SK-N-SH treated with all-trans-retinoic acid at 6 μM for 48 hours (cell line): Measurements from ENCODE around the gene COBLL1.

Experiments used
- ARNTL ChIP-seq: fragments of 450-650 bp; formaldehyde crosslinking; IDR thresholded peaks from 2 replicates; pipeline ENCODE4 v1.5.0; 2020; ENCODE audit warnings: low read depth, mild to moderate bottlenecking, moderate library complexity, borderline replicate concordance
- BACH2 ChIP-seq: fragments of 250-450 bp; sonication (Bioruptor Pico); IDR thresholded peaks from 2 replicates; pipeline ENCODE4 v1.9.0; 2021; ENCODE audit warnings: mild to moderate bottlenecking, borderline replicate concordance
- CSDC2 ChIP-seq: fragments of 250-450 bp; sonication (Bioruptor Pico); IDR thresholded peaks from 2 replicates; pipeline ENCODE4 v1.5.0; 2020; ENCODE audit warnings: mild to moderate bottlenecking, moderate library complexity
- ISL1 ChIP-seq: fragments of 250-450 bp; sonication (Bioruptor Pico); IDR thresholded peaks from 2 replicates; pipeline ENCODE4 v2.1.2; 2022; ENCODE audit warnings: mild to moderate bottlenecking, moderate library complexity
- PATZ1 ChIP-seq: fragments of 250-450 bp; sonication (Bioruptor Pico); IDR thresholded peaks from 2 replicates; pipeline ENCODE4 v1.8.0; 2020; ENCODE audit warnings: mild to moderate bottlenecking, moderate library complexity, borderline replicate concordance
- TOX ChIP-seq: fragments of 250-450 bp; sonication (Bioruptor Pico); IDR thresholded peaks from 2 replicates; pipeline ENCODE4 v1.8.0; 2021; ENCODE audit warnings: mild to moderate bottlenecking, moderate library complexity, borderline replicate concordance
- ZC3H10 ChIP-seq: fragments of 250-450 bp; sonication (Bioruptor Pico); IDR thresholded peaks from 2 replicates; pipeline ENCODE4 v1.5.1; 2021; ENCODE audit warnings: mild to moderate bottlenecking, moderate library complexity
- ZFP3 ChIP-seq: fragments of 250-450 bp; sonication (Bioruptor Pico); IDR thresholded peaks from 2 replicates; pipeline ENCODE4 v1.5.0; 2020; ENCODE audit warnings: mild to moderate bottlenecking, moderate library complexity
- ZFP30 ChIP-seq: fragments of 450-650 bp; formaldehyde crosslinking; IDR thresholded peaks from 2 replicates; pipeline ENCODE4 v1.5.0; 2022; ENCODE audit warnings: mild to moderate bottlenecking, moderate library complexity
- ZNF70 ChIP-seq: fragments of 450-650 bp; formaldehyde crosslinking; IDR thresholded peaks from 2 replicates; pipeline ENCODE4 v1.5.0; 2020; ENCODE audit warnings: mild to moderate bottlenecking, moderate library complexity
- ZNF8 ChIP-seq: fragments of 450-650 bp; formaldehyde crosslinking; IDR thresholded peaks from 2 replicates; pipeline ENCODE4 v1.5.0; 2020; ENCODE audit warnings: mild to moderate bottlenecking, moderate library complexity
- TF ChIP-seq, protein P1 (sequence below): fragments of 250-450 bp; sonication (Bioruptor Pico); IDR thresholded peaks from 2 replicates; pipeline ENCODE4 v1.5.1; 2020; ENCODE audit warnings: low read depth, mild to moderate bottlenecking, moderate library complexity

GRCh38 chr2:164655336-164655735 lies 186.3 kb downstream of the COBLL1 start:
- no peak for TF ChIP-seq TOX
- no peak for TF ChIP-seq PATZ1
- no peak for TF ChIP-seq ISL1 (CRISPR knock-in tag)
- TF ChIP-seq, protein P1, sequence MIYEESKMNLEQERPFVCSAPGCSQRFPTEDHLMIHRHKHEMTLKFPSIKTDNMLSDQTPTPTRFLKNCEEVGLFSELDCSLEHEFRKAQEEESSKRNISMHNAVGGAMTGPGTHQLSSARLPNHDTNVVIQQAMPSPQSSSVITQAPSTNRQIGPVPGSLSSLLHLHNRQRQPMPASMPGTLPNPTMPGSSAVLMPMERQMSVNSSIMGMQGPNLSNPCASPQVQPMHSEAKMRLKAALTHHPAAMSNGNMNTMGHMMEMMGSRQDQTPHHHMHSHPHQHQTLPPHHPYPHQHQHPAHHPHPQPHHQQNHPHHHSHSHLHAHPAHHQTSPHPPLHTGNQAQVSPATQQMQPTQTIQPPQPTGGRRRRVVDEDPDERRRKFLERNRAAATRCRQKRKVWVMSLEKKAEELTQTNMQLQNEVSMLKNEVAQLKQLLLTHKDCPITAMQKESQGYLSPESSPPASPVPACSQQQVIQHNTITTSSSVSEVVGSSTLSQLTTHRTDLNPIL: no peak
- no peak for TF ChIP-seq ZFP3
- TF ChIP-seq CSDC2 (CRISPR knock-in tag): no peak
- no peak for TF ChIP-seq ARNTL
- TF ChIP-seq BACH2 (CRISPR knock-in tag): no peak
- no peak for TF ChIP-seq ZNF8 (CRISPR knock-in tag)
- TF ChIP-seq ZFP30 (CRISPR knock-in tag): no peak
- no peak for TF ChIP-seq ZC3H10
- TF ChIP-seq ZNF70 (CRISPR knock-in tag): no peak
